ENCODE measurements around the gene RPL18.
"Not testable (repeated sequence)": the region's sequence is repeated elsewhere in the genome, so short reads cannot be mapped to it uniquely, and the experiment has no call there.

RPL18 gene

GRCh38 chr19:48618916-48619691, at the start of gene RPL18, which contains the start of gene SPHK2:
TSS of gene RPL18 (minus strand) at chr19:48619178. CDS start at chr19:48619143, 35 bp downstream.
TSS of gene SPHK2 (plus strand) at chr19:48619506. CDS start at chr19:48620515, 1,009 bp downstream.
- peak; percentile 93 for DNase-seq (ENCODE audit: low read depth in 2 of 2)

GRCh38 chr19:48668761-48669160, 49.8 kb upstream of the RPL18 start:
- DNase-seq (ENCODE audit: low read depth in 2 of 2), result no peak

- no peak for DNase-seq (ENCODE audit: low read depth in 2 of 2)
Measured at GRCh38 chr19:48668332-48668731, 49.4 kb upstream of the RPL18 start.

- no peak for DNase-seq (ENCODE audit: low read depth in 2 of 2)
Measured at GRCh38 chr19:48665786-48666185, 46.8 kb upstream of the RPL18 start.

- no peak for DNase-seq (ENCODE audit: low read depth in 2 of 2)
Measured at GRCh38 chr19:48664476-48664875, 45.5 kb upstream of the RPL18 start.

GRCh38 chr19:48663667-48664066, 44.7 kb upstream of the RPL18 start:
- DNase-seq (ENCODE audit: low read depth in 2 of 2), result no peak

GRCh38 chr19:48661711-48662090, 42.7 kb upstream of the RPL18 start:
- DNase-seq (ENCODE audit: low read depth in 2 of 2), result no peak

- DNase-seq (ENCODE audit: low read depth in 2 of 2), result peak; percentile 47
Measured at GRCh38 chr19:48660852-48661710, 42.1 kb upstream of the RPL18 start.

GRCh38 chr19:48659768-48660167, 40.8 kb upstream of the RPL18 start:
- DNase-seq (ENCODE audit: low read depth in 2 of 2), result no peak

GRCh38 chr19:48658483-48658882, 39.5 kb upstream of the RPL18 start:
- DNase-seq (ENCODE audit: low read depth in 2 of 2), result no peak

GRCh38 chr19:48657828-48658227, 38.9 kb upstream of the RPL18 start:
- DNase-seq (ENCODE audit: low read depth in 2 of 2), result not testable (repeated sequence)

GRCh38 chr19:48656840-48657474, 38.0 kb upstream of the RPL18 start:
- no peak for DNase-seq (ENCODE audit: low read depth in 2 of 2)

GRCh38 chr19:48654299-48655059, 35.5 kb upstream of the RPL18 start:
- no peak for DNase-seq (ENCODE audit: low read depth in 2 of 2)

GRCh38 chr19:48651683-48652048, 32.7 kb upstream of the RPL18 start:
- DNase-seq (ENCODE audit: low read depth in 2 of 2), result no peak

GRCh38 chr19:48650974-48651682, 32.1 kb upstream of the RPL18 start:
- no peak for DNase-seq (ENCODE audit: low read depth in 2 of 2)

GRCh38 chr19:48648134-48648533, 29.2 kb upstream of the RPL18 start:
- no peak for DNase-seq (ENCODE audit: low read depth in 2 of 2)

GRCh38 chr19:48646722-48647216, 27.8 kb upstream of the RPL18 start:
- DNase-seq (ENCODE audit: low read depth in 2 of 2), result no peak

GRCh38 chr19:48646001-48646721, 27.2 kb upstream of the RPL18 start, which contains the start of gene CA11:
TSS of gene CA11 (minus strand) at chr19:48646187. CDS start at chr19:48645632, 555 bp downstream.
- DNase-seq (ENCODE audit: low read depth in 2 of 2), result peak; percentile 80 to 83

- no peak for DNase-seq (ENCODE audit: low read depth in 2 of 2)
Measured at GRCh38 chr19:48645620-48646000, 26.6 kb upstream of the RPL18 start.

All from activated CD8-positive, alpha-beta memory T cell treated with anti-CD3 and anti-CD28 coated beads for 4 hours (primary cell).